GM21360 (cell line): ENCODE results near the gene BBIP1.
"Not testable (repeated sequence)": the region's sequence is repeated elsewhere in the genome, so short reads cannot be mapped to it uniquely, and the experiment has no call there.

Experiments
- ATAC-seq: cut with Tn5 transposase; IDR thresholded peaks from one replicate; pipeline ENCODE4 v1.9.1; 2021; ENCODE audit warnings: mild to moderate bottlenecking, moderate library complexity; ENCODE audit not compliant: unreplicated experiment

BBIP1 gene

DNA sequence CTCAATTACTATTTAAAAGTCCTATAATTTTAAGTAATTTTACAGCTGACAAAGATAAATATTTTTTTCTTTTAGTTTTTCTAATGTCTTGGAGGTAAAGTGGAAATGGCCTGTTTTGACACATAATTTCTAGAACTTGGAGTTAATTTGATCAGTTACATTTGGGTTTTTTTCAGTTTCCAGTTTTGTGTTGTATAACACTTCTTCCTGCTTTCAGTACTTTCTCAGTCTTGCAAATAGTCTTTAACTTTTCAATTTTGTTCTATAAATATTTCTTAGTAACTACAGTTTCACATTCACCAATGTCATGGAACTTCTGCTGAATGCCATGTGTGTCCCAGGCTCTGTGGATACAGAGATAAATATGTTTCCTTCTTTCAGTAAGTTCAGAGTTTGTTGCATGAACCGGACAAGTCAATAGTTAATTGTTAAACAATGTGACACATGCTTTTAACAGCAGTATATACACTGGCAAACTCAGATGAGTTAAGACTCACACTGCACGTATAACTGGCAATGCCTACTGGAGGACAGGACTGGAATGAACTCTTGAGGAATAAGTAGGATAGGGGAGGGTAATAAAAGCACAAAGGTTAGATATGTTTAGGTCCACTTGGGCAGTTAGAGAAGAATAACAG, 5.0 kb upstream of the BBIP1 start:
- ATAC-seq: no peak

DNA sequence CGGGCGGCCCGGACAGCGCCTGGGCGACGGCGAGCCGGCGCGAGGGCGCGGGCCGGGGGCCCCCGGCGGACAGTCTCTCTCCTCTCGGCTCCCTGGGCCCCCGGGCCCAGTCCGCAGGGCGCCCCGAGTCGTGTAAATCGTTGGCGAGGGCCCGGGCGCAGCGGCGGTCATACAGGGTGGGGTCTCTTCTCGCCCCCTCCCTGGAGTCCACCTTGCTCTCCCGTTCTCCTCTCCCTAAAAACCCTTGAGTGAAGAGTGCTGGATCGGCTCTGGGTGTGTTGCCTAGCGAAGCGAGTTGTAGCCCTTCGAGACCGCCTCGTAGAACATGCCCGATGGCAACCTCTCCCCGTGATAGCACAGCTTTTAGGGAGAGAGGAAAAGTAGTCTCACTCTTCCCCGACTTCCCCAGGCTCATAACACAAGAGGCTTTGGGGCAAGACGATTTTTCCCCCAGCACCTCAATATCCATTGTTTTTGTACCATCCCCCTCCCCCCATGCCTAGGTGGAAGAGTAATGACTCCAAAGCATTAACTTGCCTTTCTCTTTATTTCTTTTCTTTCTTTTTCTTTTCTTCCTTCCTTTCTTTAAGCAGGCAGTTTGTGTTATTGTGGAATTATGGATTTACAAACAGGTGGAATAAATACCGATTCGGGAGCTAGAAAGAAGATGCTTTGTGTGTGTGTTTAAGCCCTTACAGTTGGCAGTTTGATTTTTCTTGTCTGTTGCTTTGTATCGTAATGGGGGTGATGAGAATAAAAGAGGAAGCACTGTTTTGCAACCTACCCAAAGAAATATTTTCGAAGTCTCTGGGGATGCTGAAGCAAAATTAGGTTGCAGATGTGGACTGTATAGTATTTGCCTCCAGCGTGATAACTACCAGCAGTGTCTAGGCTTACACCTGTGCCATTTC, 1.2 kb upstream of the BBIP1 start:
- ATAC-seq: peak; percentile 23

DNA sequence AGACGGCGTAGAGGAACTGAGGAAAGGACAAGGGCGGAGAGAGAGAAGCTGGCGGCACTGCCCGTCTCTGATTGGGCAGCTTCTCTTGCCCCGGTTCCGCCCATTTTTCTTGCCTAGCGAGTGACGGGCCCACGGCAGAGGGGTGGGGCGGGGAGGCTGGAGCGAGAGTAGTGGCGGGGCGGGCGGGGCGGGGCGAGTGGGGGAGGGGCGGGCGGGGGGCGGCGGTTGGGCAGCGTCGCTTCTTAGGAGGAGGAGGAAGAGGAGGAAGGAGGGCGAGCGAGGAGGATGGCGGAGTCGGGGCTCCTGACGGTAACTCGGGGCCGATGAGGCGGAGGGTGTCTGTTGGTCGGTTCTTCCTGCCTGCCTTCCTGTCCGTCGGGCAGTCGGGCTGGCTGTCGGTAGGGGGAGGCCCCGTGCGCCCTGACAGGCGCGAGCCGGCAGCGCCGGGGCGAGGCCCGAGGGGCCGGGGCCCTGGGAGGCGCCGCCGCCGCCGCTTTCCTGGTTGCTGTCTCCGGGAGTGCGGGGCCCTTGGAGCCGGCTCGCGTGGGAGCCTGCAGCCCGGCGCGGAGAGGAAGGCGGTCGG, 460 bp upstream of the BBIP1 start, which contains the start of gene SHOC2:
SHOC2 (plus strand) TSS at position 256 of the 583 bp plus-strand sequence. CDS start 44,755 bp downstream, outside the sequence.
- peak; percentile 13 for ATAC-seq

DNA sequence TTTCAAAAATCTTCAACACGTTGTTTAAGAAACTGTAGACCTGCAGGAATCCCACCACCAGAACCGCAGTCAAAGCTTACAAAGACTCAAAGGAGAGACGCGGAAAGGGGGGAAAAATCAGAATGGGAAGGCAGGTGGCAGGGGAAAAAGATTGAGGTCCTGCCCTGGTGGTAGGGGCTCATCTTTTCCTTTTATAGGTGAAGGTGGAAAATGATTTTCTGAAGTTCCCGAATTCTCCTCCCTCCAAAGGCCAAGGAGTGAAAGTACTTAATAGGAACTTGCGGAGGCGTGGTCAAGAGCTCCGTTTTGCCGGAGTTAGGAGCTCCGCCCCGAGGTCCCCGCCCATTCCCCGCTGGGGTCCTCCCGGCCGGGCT, 724 bp downstream of the BBIP1 start:
- no peak for ATAC-seq

DNA sequence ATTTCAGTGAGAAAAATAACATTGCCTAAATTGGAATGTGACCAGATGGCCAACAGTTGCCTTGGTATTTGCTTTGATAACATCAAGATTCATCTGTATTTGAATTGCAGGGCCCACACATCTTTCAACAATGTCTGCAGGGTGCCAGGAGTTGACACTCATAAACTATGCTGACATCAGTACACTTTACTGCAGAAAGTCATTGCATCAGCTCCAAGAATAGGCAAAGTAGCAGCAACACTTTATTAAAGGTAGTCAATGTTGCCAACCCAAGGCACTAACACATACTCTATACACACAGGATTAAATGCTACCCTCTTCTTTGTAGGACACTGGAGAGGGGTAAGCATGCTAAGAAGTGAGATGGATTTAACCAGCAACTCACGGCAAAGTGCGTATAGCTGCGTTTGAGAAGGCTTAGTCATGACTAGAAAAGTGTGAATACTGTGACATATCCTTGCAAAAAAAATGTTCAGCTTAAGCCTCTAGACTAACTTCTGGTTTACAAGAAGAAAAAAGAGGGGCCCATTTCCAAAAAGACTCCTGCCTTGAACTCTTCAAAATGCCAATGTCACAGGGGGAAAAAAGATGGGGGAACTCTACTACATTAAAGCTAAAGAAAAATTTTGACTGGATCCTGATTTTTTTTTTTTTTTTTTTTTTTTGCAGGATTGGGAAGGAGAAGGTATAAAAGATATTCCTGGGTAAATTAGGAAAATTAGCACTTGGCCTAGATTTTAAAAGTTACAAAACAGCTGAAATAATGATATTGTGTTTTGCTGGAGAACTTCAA, 2.2 kb downstream of the BBIP1 start:
- no peak for ATAC-seq

DNA sequence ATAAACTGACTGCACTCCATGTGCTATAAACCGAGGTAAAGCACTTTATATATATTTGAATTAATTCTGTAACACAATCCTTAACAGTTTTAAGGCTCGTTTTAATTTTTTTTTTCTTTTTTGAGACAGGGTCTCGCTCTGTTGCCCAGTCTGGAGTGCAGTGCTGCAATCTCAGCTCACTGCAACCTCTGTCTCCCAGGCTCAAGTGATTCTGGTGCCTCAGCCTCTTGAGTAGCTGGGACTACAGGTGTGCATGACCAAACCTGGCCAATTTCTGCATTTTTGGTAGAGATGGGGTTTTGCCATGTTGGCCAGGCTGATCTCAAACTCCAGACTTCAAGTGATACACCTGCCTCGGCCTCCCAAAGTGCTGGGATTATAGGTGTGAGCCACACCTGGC, 3.4 kb downstream of the BBIP1 start:
- ATAC-seq: not testable (repeated sequence)

DNA sequence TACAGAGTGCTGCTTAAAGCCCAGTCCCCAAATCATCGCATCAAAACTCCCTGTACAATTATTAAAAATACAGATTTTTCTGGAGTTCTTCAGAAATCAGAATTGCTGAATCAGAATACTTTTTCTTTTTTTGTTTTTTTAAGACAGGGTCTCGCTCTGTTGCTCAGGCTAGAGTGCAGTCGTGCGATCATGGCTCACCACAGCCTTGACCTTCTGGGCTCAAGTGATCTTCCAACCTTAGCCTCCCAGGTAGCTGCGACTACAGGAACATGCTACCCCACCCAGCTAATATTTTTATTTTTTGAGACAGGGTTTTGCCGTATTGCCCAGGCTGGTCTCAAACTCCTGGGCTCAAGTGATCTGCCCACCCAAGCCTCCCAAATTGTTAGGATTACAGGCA, 3.9 kb downstream of the BBIP1 start:
- no peak for ATAC-seq

DNA sequence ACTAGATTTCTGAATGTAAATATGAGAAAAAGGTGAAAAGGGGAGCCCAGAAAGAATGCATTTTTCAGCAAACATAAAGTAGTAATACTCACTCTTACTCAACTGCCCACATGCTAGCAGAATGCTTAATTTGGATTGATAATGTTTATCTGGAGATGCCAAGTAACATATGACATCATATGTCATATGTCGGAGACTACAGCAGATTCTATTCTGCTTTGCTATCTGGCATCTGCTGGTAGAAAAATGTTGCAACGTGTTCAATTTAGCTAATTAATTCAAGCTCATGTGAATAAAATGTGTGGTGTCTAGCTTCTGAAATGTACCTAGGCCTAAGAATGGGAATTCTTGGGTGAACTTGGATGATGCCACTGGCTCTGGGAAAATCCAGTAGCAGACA, 4.5 kb downstream of the BBIP1 start:
- no peak for ATAC-seq

- no peak for ATAC-seq
Observed at GRCh38 chr10:110912374-110912773, 6.6 kb downstream of the BBIP1 start.

GRCh38 chr10:110910138-110910537, 8.8 kb downstream of the BBIP1 start:
- no peak for ATAC-seq

DNA sequence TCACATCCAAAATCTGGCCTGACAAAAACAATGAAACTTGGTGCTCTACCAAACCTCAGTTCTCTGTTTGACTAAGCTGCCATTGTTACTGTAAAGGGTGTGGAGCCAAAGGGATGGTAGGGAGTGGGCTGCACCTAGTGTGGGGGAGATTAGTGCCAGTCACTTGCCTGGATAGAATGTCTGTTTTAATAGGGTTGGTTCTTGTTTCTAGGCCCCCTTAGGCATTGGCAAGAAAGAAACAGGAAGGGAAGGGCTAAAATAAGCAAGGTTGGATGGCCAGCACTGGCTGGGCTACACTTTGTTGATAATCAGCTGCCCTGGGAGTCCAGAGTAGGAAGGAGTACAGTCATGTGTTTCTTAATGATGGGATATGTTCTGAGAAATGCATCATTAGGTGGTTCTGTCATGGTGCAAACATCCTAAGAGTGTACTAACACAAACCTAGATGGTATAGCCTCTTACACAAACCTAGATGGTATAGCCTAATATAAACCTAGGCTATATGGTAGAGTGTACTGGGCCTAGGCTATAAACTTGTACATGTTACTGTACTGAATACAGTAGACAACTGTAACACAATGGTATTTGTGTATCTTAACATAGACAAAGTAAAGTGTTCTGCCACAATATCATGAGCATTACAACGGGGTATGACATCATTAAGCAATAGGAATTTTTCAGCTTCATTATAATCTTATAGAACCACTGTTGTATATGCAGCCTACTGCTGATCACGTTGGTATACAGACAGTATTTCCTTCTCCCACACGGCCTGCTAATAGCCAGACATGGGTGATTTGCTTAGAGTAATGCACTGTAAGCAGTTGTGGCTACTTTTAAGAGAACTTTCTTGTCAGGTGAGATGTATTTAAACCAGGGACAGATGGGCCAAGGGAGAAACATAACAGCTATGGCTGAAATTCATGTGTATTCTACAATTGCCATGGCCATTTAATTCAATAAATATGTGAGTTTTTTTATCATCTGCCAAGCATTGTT, 15.4 kb downstream of the BBIP1 start:
- ATAC-seq: peak; percentile 75

- ATAC-seq: no peak
Observed at GRCh38 chr10:110901954-110902819, 16.8 kb downstream of the BBIP1 start.

GRCh38 chr10:110900983-110901382, 18.0 kb downstream of the BBIP1 start:
- no peak for ATAC-seq

GRCh38 chr10:110898391-110898790, 20.6 kb downstream of the BBIP1 start:
- ATAC-seq: no peak

GRCh38 chr10:110897184-110897583, 21.8 kb downstream of the BBIP1 start:
- ATAC-seq: no peak

- ATAC-seq: peak; percentile 78
Observed at GRCh38 chr10:110893559-110894179, 25.3 kb downstream of the BBIP1 start.

DNA sequence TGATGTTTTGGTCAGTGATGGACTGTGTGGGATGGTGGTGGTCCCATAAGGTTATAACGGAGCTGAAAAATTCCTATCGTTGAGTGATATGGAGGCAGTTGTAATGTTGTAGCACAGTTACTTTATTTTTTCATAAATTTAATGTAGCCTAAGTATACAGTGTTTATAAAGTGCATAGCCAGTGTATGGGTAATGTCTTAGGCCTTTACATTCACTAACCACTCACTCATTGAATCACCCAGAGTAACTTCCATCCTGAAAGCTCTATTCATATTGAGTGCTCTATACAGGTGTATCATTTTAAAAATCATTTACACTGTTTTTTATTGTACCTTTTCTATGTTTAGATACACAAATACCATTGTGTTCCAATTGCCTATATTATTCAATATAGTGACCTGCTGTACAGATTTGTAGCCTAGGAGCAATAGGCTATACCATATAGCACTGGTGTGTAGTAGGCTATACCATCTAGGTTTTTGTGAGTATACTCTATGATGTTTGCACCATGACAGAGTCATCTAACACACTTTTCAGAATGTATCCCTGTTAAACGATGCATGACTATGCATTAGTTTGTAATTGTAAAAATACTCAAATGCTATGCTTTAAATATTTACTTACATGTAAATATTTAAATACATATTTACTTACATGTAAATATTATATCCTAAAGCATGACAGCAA, 26.2 kb downstream of the BBIP1 start:
- no peak for ATAC-seq

DNA sequence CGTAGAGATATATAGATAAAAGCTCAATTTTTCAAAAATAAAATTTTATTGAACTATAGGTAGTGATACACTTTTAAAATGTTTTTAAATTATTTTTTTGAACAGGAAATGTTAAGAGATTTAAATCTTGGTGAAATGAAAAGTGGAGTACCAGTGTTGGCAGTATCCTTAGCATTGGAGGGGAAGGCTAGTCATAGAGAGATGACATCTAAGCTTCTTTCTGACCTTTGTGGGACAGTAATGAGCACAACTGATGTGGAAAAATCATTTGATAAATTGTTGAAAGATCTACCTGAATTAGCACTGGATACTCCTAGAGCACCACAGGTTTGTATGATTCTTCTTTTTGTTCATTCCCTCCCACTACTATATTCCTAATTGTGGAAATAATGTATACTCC, 31.4 kb downstream of the BBIP1 start:
- ATAC-seq: no peak
